ENCODE measurements around the gene TMEM169. TPM values are rescaled to one million over a fixed set of nuclear protein-coding genes. Genes with fewer than 3 reads are reported as not detected.

Gene TMEM169, protein sequence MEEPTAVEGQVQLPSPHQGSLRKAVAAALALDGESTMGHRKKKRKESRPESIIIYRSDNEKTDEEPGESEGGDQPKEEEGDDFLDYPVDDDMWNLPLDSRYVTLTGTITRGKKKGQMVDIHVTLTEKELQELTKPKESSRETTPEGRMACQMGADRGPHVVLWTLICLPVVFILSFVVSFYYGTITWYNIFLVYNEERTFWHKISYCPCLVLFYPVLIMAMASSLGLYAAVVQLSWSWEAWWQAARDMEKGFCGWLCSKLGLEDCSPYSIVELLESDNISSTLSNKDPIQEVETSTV
- under 0.01 and 0.14 TPM in 2 replicates for total RNA-seq

DNA sequence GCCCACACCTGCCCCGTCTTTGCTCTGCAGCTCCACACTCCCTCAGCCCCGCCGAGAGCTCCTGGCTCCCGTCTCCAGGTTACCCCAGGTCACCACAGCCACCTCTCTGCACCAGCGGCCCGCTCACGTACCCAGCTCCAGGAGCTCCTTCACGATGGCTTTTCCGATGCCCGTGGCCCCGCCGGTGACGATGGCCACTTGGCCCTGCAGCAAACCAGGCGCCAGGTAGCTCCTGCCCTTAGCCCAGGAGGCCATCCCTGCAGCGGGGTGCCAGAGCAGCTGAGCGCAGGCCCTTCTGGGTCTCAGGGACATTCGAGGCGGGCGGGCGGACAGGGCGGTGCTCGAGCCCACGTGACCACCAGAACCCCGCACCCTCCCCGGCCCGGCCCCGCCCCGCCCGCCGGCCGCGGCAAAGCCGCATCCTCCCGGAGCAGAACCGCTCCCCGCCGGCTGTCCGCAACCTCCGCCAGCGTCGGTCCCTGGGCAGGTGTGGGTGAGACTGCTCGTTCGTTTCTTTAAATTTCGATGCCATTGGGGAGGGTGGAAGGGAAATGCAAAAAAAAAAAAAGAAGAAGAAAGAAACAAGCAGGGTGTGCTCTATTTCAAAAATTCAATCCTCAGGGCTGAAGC is at the start of gene TMEM169, which contains the start of gene PECR:
Gene TMEM169, plus strand, starts transcription at position 433 of the 630 bp plus-strand sequence. CDS start 14,045 bp downstream, outside the sequence.
Gene PECR, minus strand, starts transcription at position 323 of the 630 bp plus-strand sequence. Its CDS starts 68 bp downstream, at position 255.

DNA sequence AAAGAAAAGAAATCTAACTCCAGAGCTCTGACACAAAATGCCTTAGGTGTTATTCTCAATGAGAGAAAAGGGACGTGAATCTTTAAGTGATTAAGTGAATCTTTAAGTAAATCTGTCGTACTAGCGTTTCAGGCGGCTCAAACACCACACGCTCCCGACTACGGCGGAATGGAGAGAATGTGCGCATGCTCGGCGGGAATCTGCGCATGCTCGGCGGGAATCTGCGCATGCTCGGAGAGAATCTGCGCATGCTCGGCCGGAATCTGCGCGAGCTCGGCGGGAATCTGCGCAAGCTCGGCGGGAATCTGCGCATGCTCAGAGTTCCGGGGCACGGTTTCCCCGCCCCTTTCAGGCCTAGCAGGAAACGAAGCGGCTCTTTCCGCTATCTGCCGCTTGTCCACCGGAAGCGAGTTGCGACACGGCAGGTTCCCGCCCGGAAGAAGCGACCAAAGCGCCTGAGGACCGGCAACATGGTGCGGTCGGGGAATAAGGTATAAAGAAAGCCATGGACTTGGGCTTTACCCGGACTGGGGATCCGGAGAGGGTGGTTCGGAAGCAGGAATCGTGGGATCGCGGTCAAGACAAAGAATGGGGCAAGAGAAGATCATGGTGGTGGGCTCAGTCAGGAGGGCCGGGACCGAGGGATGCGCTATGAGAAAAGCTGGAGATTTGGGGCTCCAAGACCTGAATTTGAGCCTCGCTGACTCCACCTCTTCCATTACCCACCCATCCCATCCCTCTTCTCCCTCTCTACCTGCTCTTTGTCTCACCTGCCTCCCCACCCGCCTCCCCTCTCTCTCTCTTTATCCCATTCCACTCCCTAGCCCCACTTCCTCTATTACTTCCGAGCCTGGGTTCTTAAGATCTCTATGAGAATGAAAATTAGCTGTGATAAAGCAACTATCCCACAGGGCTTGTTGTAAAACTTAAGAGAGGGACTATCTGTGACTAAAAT is 27.5 kb downstream of the TMEM169 start, which contains the start of gene XRCC5:
Gene XRCC5, plus strand, starts transcription at position 382 of the 955 bp plus-strand sequence. Its CDS starts 89 bp downstream, at position 471.

Other genes starting within 250 kb of the TMEM169 start
- 2.7 and 3.6 TPM in 2 replicates for gene MREG, start 68.4 kb upstream of the TMEM169 start, total RNA-seq
- gene PECR, start 110 bp upstream of the TMEM169 start, total RNA-seq: 7.7 and 9.5 TPM in 2 replicates
- gene XRCC5, start 27.4 kb downstream of the TMEM169 start, total RNA-seq: 221 and 300 TPM in 2 replicates

Data from smooth muscle cell of the umbilical artery (primary cell).